ENCODE measurements around the gene PPIH. TPM values are rescaled to one million over a fixed set of nuclear protein-coding genes. Genes with fewer than 3 reads are reported as not detected.

Gene PPIH
- total and polyA plus RNA-seq, 2 of the 13 experiments (the other 11 are each of a cell fraction or from before 2014, with no cell fraction given), result 29.9 to 72.6 TPM

DNA sequence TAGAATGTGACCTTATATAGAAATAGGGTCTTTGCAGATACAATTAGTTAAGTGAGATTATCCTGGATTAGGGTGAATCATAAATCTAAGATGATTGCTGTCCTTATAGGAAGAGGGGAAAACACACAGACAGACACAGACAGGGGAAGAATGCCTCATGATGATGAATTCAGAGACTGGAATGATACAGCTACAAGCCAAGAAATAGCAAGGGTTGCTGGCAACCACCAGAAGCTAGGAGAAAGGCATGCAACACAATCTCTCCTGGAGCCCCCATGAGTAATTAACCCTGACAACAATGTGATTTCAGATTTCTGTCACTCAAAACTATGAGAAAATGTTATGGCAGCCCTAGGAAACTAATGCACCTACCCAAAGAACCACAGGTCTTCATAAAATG is 19.1 kb upstream of the PPIH start:
- no peak overlapping the region for H2AFZ ChIP-seq (ENCODE audit: low read length)
- no peaks in the 10 kb centered on the region; a peak in 1 of 5 replicates for H3K27me3 ChIP-seq (ENCODE audit: control insufficient read depth in 1 of 2, insufficient read depth in 2 of 2, low read length in 2 of 2)
- H3K4me3 ChIP-seq (replicated peaks in 1 of 3; ENCODE audit: insufficient read depth in 1 of 3, low read depth in 2 of 3, low read length in 3 of 3), result no peak overlapping the region
- TF ChIP-seq BCL6 (CRISPR knock-in tag; IDR thresholded peaks at IDR 0.05) (no peak), CBX2 (IDR thresholded peaks at IDR 0.05; ENCODE audit: low read depth, low read length) (no peak), CBX2 (CRISPR knock-in tag; IDR thresholded peaks at IDR 0.05; ENCODE audit: low read depth) (no peak), CBX1 (IDR thresholded peaks at IDR 0.05; ENCODE audit: low read depth) (no peak), ZNF251 (CRISPR knock-in tag; IDR thresholded peaks at IDR 0.05) (no peak), SAFB2 (CRISPR knock-in tag; IDR thresholded peaks at IDR 0.05; ENCODE audit: borderline replicate concordance, low read depth) (no peak), ZNF550 (CRISPR knock-in tag; IDR thresholded peaks at IDR 0.05; ENCODE audit: borderline replicate concordance) (no peak), FOXK1 (CRISPR knock-in tag; IDR thresholded peaks at IDR 0.05; ENCODE audit: borderline replicate concordance, low read depth) (no peak), MED1 (CRISPR knock-in tag; IDR thresholded peaks at IDR 0.05) (no peak), GATA4 (IDR thresholded peaks at IDR 0.05; ENCODE audit: borderline replicate concordance, low read depth) (no peak), HHEX (CRISPR knock-in tag; IDR thresholded peaks at IDR 0.05) (no peak)
- TF ChIP-seq, protein P1, sequence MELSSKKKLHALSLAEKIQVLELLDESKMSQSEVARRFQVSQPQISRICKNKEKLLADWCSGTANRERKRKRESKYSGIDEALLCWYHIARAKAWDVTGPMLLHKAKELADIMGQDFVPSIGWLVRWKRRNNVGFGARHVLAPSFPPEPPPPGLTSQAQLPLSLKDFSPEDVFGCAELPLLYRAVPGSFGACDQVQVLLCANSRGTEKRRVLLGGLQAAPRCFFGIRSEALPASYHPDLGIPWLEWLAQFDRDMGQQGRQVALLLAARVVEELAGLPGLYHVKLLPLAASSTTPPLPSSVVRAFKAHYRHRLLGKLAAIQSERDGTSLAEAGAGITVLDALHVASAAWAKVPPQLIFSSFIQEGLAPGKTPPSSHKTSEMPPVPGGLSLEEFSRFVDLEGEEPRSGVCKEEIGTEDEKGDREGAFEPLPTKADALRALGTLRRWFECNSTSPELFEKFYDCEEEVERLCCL (CRISPR knock-in tag; IDR thresholded peaks at IDR 0.05; ENCODE audit: borderline replicate concordance), result no peak
- TF ChIP-seq, protein P2, sequence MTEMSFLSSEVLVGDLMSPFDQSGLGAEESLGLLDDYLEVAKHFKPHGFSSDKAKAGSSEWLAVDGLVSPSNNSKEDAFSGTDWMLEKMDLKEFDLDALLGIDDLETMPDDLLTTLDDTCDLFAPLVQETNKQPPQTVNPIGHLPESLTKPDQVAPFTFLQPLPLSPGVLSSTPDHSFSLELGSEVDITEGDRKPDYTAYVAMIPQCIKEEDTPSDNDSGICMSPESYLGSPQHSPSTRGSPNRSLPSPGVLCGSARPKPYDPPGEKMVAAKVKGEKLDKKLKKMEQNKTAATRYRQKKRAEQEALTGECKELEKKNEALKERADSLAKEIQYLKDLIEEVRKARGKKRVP (CRISPR knock-in tag; IDR thresholded peaks at IDR 0.05), result no peak
- TF ChIP-seq, protein P3, sequence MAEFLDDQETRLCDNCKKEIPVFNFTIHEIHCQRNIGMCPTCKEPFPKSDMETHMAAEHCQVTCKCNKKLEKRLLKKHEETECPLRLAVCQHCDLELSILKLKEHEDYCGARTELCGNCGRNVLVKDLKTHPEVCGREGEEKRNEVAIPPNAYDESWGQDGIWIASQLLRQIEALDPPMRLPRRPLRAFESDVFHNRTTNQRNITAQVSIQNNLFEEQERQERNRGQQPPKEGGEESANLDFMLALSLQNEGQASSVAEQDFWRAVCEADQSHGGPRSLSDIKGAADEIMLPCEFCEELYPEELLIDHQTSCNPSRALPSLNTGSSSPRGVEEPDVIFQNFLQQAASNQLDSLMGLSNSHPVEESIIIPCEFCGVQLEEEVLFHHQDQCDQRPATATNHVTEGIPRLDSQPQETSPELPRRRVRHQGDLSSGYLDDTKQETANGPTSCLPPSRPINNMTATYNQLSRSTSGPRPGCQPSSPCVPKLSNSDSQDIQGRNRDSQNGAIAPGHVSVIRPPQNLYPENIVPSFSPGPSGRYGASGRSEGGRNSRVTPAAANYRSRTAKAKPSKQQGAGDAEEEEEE (CRISPR knock-in tag; IDR thresholded peaks at IDR 0.05; ENCODE audit: borderline replicate concordance), result no peak
- no peak overlapping the region for H3K9ac ChIP-seq (ENCODE audit: insufficient read depth, low read depth, low read length)
- H3K79me2 ChIP-seq (ENCODE audit: insufficient read depth, low read length), result no peaks in the 10 kb centered on the region
- H4K20me1 ChIP-seq (ENCODE audit: insufficient read depth, low read length), result no peaks in the 10 kb centered on the region
- no peaks in the 10 kb centered on the region for H3K36me3 ChIP-seq (replicated peaks in 1 of 2; ENCODE audit: control insufficient read depth in 1 of 2, insufficient read depth in 2 of 2, low read length in 2 of 2)
- ATAC-seq (no peak), DNase-seq (ENCODE audit: low spot score) (no peak), FAIRE-seq (no peak)
- CTCF ChIA-PET (ENCODE audit: low intra/inter-chr PET ratio, low total read pairs), result no interaction called here
- H3K4me2 ChIP-seq (ENCODE audit: low read depth, low read length), result no peak overlapping the region
- POLR2A ChIA-PET, result no interaction called here
- BruUV-seq (replicated peaks), result no TSS peak
- H3K27ac ChIP-seq (ENCODE audit: extremely low read length, insufficient read depth, low read length), result no peak overlapping the region
- no peaks in the 10 kb centered on the region for H3K4me1 ChIP-seq (ENCODE audit: insufficient read depth, low read length)
- H3K9me3 ChIP-seq (ENCODE audit: low read length), result no peaks in the 10 kb centered on the region
- intact Hi-C loops (cut with micrococcal nuclease; ENCODE audit: unreplicated experiment) (no loop called here), in situ Hi-C loops (cut with HindIII; ENCODE audit: extremely low pct_ligation_motif_present, low pct_unique_long_range_greater_than_20kb) (no loop called here)
